HepG2 (cell line): ENCODE measurements around the gene LAMB2. TPM values are rescaled to one million over a fixed set of nuclear protein-coding genes. Genes with fewer than 3 reads are reported as not detected.

Experiments
- HDAC6 ChIP-seq: fragments of 200-600 bp; sonication (generic); IDR thresholded peaks from 2 replicates; pipeline ENCODE4 v1.7.0; 2017; ENCODE audit warnings: mild to moderate bottlenecking, antibody characterized with exemption, low read length, low read depth
- KDM2A ChIP-seq: sonication (generic); formaldehyde crosslinking; IDR thresholded peaks from 2 replicates; pipeline ENCODE4 v1.4.0; 2020; ENCODE audit warnings: low read depth, missing genetic modification reagents, borderline replicate concordance
- KDM5B ChIP-seq: sonication (generic); formaldehyde crosslinking; IDR thresholded peaks from 2 replicates; pipeline ENCODE4 v1.4.0; 2020; ENCODE audit warnings: missing genetic modification reagents, mild to moderate bottlenecking, borderline replicate concordance
- MEF2D ChIP-seq: sonication (generic); formaldehyde crosslinking; IDR thresholded peaks from 2 replicates; pipeline ENCODE4 v1.5.1; 2020; ENCODE audit warnings: mild to moderate bottlenecking, missing genetic modification reagents
- NONO ChIP-seq, 2 experiments: fragments of 450-650 bp in 1 of 2; sonication (generic) in 1 of 2; formaldehyde crosslinking in 1 of 2; IDR thresholded peaks in 1 of 2; conservative IDR thresholded peaks in 1 of 2; 2 replicates each; pipeline versions ENCODE4 v1.6.1 to v1.8.0; 2017 to 2022; ENCODE audit warnings: mild to moderate bottlenecking in 1 of 2, missing genetic modification reagents in 1 of 2, moderate library complexity in 1 of 2
- ZNF274 ChIP-seq: sonication (generic); formaldehyde crosslinking; IDR thresholded peaks from 2 replicates; pipeline ENCODE4 v1.5.1; 2020; ENCODE audit warnings: mild to moderate bottlenecking, missing genetic modification reagents
- ZNF367 ChIP-seq: sonication (generic); formaldehyde crosslinking; IDR thresholded peaks from 2 replicates; pipeline ENCODE4 v1.4.0; 2020; ENCODE audit warnings: missing genetic modification reagents, borderline replicate concordance
- ZNF672 ChIP-seq: sonication (generic); formaldehyde crosslinking; IDR thresholded peaks from 2 replicates; pipeline ENCODE4 v1.8.1; 2022; ENCODE audit warnings: missing genetic modification reagents
- ZNF839 ChIP-seq: sonication (generic); formaldehyde crosslinking; IDR thresholded peaks from 2 replicates; pipeline ENCODE4 v1.4.0; 2020; ENCODE audit warnings: missing genetic modification reagents, mild to moderate bottlenecking, borderline replicate concordance
- ZNF891 ChIP-seq: sonication (generic); formaldehyde crosslinking; IDR thresholded peaks from 2 replicates; pipeline ENCODE4 v1.5.0; 2020; ENCODE audit warnings: mild to moderate bottlenecking, missing genetic modification reagents
- ZSCAN20 ChIP-seq: sonication (generic); formaldehyde crosslinking; IDR thresholded peaks from 2 replicates; pipeline ENCODE4 v1.4.0; 2020; ENCODE audit warnings: missing genetic modification reagents, mild to moderate bottlenecking, borderline replicate concordance
- polyA plus RNA-seq, 8 experiments: library from polyadenylated mRNA; depleted of rRNA in 3 of 8; stranded (reverse) in 7 of 8; unstranded in 1 of 8; fragments of >200 nt; fragmentation: Illumina TruSeq in 4 of 8; extraction: Trizol in 4 of 8; gene quantifications; 2 replicates each; pipeline versions ENCODE4 v1.2.1 to v1.2.3, GENCODE V29; 2011 to 2016; ENCODE audit warnings: low read depth in 4 of 8, missing spikeins in 1 of 8, mixed read lengths in 1 of 8; ENCODE audit not compliant: insufficient read depth in 1 of 8
- total RNA-seq, 5 experiments: library from RNA; depleted of rRNA; stranded (reverse); fragments of >200 nt; fragmentation: Illumina TruSeq; extraction: Trizol; gene quantifications; 2 replicates each; pipeline ENCODE4 v1.2.3, GENCODE V29; 2016; ENCODE audit warnings: low read depth in 1 of 5
- TF ChIP-seq, protein P1 (sequence below): IDR thresholded peaks from 2 replicates; pipeline ENCODE4 v1.4.0; 2020; ENCODE audit warnings: mild to moderate bottlenecking, missing genetic modification reagents
- TF ChIP-seq, protein P2 (sequence below): sonication (generic); formaldehyde crosslinking; IDR thresholded peaks from 2 replicates; pipeline ENCODE4 v1.4.0; 2020; ENCODE audit warnings: mild to moderate bottlenecking, missing genetic modification reagents
- TF ChIP-seq, protein P3 (sequence below): sonication (generic); formaldehyde crosslinking; conservative IDR thresholded peaks from 2 replicates; pipeline ENCODE4 v1.8.1; 2023; ENCODE audit warnings: missing genetic modification reagents

The LAMB2 gene
- total and polyA plus RNA-seq, 2 of the 13 experiments (the other 11 are each of a cell fraction or from before 2014, with no cell fraction given): 208 to 443 TPM

DNA sequence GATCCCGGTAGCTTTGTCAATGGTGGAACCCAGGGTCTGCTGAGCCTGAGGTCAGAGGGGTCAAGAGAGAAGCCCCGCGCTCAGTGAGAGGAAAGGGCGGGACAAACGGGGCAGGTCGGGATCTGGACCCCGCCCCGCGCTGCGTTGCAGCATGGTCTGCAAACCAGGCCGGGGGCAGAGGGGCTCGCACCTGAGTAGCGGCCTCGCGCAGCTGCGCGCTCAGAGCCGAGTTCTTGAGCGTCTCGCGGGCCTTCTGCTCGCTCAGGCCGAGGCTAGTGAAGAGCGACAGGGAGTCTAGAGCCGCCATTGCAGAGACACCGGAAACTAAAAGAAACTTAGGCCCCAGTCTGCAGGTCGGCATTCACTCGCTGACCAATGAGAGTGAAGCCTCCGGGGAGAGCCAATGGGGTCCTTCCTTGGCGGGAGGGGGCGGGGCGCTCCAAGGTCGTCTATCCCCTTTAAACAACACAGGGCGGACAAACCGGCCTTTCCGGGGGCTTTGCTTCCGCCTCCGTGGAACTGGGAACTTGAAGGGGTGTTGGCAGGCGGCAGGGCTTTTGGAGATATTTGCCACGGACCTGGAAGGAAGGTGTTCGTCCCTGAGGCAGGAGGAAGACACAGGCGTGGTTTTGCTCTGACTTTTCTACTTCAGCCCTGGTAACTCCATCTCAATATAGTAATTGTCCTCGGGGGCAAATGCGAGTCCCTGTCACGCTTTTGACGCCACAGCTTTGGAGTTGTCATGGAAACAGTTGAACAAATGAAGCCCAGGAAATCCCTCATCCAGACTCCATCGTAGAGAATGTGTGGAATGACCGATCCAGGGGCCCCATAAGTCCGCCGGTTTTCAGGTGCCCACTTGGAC lies 28.2 kb downstream of the LAMB2 start, which contains the start of gene QARS1 (continued):
- TF ChIP-seq, protein P1, sequence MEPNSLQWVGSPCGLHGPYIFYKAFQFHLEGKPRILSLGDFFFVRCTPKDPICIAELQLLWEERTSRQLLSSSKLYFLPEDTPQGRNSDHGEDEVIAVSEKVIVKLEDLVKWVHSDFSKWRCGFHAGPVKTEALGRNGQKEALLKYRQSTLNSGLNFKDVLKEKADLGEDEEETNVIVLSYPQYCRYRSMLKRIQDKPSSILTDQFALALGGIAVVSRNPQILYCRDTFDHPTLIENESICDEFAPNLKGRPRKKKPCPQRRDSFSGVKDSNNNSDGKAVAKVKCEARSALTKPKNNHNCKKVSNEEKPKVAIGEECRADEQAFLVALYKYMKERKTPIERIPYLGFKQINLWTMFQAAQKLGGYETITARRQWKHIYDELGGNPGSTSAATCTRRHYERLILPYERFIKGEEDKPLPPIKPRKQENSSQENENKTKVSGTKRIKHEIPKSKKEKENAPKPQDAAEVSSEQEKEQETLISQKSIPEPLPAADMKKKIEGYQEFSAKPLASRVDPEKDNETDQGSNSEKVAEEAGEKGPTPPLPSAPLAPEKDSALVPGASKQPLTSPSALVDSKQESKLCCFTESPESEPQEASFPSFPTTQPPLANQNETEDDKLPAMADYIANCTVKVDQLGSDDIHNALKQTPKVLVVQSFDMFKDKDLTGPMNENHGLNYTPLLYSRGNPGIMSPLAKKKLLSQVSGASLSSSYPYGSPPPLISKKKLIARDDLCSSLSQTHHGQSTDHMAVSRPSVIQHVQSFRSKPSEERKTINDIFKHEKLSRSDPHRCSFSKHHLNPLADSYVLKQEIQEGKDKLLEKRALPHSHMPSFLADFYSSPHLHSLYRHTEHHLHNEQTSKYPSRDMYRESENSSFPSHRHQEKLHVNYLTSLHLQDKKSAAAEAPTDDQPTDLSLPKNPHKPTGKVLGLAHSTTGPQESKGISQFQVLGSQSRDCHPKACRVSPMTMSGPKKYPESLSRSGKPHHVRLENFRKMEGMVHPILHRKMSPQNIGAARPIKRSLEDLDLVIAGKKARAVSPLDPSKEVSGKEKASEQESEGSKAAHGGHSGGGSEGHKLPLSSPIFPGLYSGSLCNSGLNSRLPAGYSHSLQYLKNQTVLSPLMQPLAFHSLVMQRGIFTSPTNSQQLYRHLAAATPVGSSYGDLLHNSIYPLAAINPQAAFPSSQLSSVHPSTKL: peak; percentile 12; the same call in 1 of the 2 replicates
- TF ChIP-seq, protein P2, sequence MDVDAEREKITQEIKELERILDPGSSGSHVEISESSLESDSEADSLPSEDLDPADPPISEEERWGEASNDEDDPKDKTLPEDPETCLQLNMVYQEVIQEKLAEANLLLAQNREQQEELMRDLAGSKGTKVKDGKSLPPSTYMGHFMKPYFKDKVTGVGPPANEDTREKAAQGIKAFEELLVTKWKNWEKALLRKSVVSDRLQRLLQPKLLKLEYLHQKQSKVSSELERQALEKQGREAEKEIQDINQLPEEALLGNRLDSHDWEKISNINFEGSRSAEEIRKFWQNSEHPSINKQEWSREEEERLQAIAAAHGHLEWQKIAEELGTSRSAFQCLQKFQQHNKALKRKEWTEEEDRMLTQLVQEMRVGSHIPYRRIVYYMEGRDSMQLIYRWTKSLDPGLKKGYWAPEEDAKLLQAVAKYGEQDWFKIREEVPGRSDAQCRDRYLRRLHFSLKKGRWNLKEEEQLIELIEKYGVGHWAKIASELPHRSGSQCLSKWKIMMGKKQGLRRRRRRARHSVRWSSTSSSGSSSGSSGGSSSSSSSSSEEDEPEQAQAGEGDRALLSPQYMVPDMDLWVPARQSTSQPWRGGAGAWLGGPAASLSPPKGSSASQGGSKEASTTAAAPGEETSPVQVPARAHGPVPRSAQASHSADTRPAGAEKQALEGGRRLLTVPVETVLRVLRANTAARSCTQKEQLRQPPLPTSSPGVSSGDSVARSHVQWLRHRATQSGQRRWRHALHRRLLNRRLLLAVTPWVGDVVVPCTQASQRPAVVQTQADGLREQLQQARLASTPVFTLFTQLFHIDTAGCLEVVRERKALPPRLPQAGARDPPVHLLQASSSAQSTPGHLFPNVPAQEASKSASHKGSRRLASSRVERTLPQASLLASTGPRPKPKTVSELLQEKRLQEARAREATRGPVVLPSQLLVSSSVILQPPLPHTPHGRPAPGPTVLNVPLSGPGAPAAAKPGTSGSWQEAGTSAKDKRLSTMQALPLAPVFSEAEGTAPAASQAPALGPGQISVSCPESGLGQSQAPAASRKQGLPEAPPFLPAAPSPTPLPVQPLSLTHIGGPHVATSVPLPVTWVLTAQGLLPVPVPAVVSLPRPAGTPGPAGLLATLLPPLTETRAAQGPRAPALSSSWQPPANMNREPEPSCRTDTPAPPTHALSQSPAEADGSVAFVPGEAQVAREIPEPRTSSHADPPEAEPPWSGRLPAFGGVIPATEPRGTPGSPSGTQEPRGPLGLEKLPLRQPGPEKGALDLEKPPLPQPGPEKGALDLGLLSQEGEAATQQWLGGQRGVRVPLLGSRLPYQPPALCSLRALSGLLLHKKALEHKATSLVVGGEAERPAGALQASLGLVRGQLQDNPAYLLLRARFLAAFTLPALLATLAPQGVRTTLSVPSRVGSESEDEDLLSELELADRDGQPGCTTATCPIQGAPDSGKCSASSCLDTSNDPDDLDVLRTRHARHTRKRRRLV (CRISPR knock-in tag): peak; percentile 40; the same call in 1 of the 2 replicates
- no peak for TF ChIP-seq ZNF839 (CRISPR knock-in tag)
- no peak for TF ChIP-seq HDAC6
- no peak for TF ChIP-seq NONO (IDR thresholded peaks at IDR 0.05)
- peak; percentile 59; the same call in 1 of the 2 replicates for TF ChIP-seq NONO (CRISPR knock-in tag; conservative IDR thresholded peaks at IDR 0.05)
- TF ChIP-seq ZNF891 (CRISPR knock-in tag): peak; percentile 79; the same call in 1 of the 2 replicates
- TF ChIP-seq ZNF367 (CRISPR knock-in tag): 0 out of 2 replicates have a peak, but pooled peaks have one; percentile 18
- TF ChIP-seq KDM2A: peak; percentile 83
- TF ChIP-seq, protein P3, sequence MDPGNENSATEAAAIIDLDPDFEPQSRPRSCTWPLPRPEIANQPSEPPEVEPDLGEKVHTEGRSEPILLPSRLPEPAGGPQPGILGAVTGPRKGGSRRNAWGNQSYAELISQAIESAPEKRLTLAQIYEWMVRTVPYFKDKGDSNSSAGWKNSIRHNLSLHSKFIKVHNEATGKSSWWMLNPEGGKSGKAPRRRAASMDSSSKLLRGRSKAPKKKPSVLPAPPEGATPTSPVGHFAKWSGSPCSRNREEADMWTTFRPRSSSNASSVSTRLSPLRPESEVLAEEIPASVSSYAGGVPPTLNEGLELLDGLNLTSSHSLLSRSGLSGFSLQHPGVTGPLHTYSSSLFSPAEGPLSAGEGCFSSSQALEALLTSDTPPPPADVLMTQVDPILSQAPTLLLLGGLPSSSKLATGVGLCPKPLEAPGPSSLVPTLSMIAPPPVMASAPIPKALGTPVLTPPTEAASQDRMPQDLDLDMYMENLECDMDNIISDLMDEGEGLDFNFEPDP (CRISPR knock-in tag): peak; percentile 97; the same call in 1 of the 2 replicates
- peak; percentile 61; the same call in 1 of the 2 replicates for TF ChIP-seq MEF2D (CRISPR knock-in tag)
- TF ChIP-seq ZNF274 (CRISPR knock-in tag): peak; percentile 91
- TF ChIP-seq ZNF672 (CRISPR knock-in tag): no peak
- peak; percentile 87; the same call in 1 of the 2 replicates for TF ChIP-seq KDM5B (CRISPR knock-in tag)
- no peak for TF ChIP-seq ZSCAN20 (CRISPR knock-in tag)
